ENCODE measurements around the gene SHISAL1.
"Not testable (repeated sequence)": the region's sequence is repeated elsewhere in the genome, so short reads cannot be mapped to it uniquely, and the experiment has no call there.

SHISAL1 gene

GRCh38 chr22:44328326-44328725 lies 15.6 kb upstream of the SHISAL1 start:
- no peak for DNase-seq (ENCODE audit: low spot score)

- DNase-seq (ENCODE audit: low spot score) = peak; percentile 45
These were observed 13.7 kb upstream of the SHISAL1 start for GRCh38 chr22:44326491-44326885.

- DNase-seq (ENCODE audit: low spot score) = peak; percentile 76
These were observed 13.2 kb upstream of the SHISAL1 start for GRCh38 chr22:44325718-44326490.

- not testable (repeated sequence) for DNase-seq (ENCODE audit: low spot score)
These were observed 10.5 kb upstream of the SHISAL1 start for GRCh38 chr22:44323140-44323790.

GRCh38 chr22:44319685-44320084 lies 6.9 kb upstream of the SHISAL1 start:
- no peak for DNase-seq (ENCODE audit: low spot score)

- DNase-seq (ENCODE audit: low spot score) = no peak
These were observed 6.0 kb upstream of the SHISAL1 start for GRCh38 chr22:44318751-44319150.

GRCh38 chr22:44317886-44318637 lies 5.3 kb upstream of the SHISAL1 start:
- DNase-seq (ENCODE audit: low spot score) = no peak

- DNase-seq (ENCODE audit: low spot score) = peak; percentile 27
These were observed 4.3 kb upstream of the SHISAL1 start for GRCh38 chr22:44317123-44317444.

GRCh38 chr22:44316393-44317122 lies 3.8 kb upstream of the SHISAL1 start:
- no peak for DNase-seq (ENCODE audit: low spot score)

GRCh38 chr22:44314425-44315067 lies 1.8 kb upstream of the SHISAL1 start:
- no peak for DNase-seq (ENCODE audit: low spot score)

GRCh38 chr22:44313385-44314006 lies 745 bp upstream of the SHISAL1 start:
- no peak for DNase-seq (ENCODE audit: low spot score)

GRCh38 chr22:44311855-44312170 lies 938 bp downstream of the SHISAL1 start:
- peak; percentile 87 for DNase-seq (ENCODE audit: low spot score)

GRCh38 chr22:44311104-44311854 lies 1.5 kb downstream of the SHISAL1 start:
- DNase-seq (ENCODE audit: low spot score) = no peak

GRCh38 chr22:44309647-44310046 lies 3.1 kb downstream of the SHISAL1 start:
- DNase-seq (ENCODE audit: low spot score) = no peak

GRCh38 chr22:44309137-44309536 lies 3.6 kb downstream of the SHISAL1 start:
- peak; percentile 96 for DNase-seq (ENCODE audit: low spot score)

- DNase-seq (ENCODE audit: low spot score) = no peak
These were observed 5.1 kb downstream of the SHISAL1 start for GRCh38 chr22:44307509-44308169.

GRCh38 chr22:44305888-44306287 lies 6.9 kb downstream of the SHISAL1 start:
- peak; percentile 37 for DNase-seq (ENCODE audit: low spot score)

- no peak for DNase-seq (ENCODE audit: low spot score)
These were observed 7.3 kb downstream of the SHISAL1 start for GRCh38 chr22:44305455-44305854.

GRCh38 chr22:44304911-44305310 lies 7.8 kb downstream of the SHISAL1 start:
- no peak for DNase-seq (ENCODE audit: low spot score)

- DNase-seq (ENCODE audit: low spot score) = peak; percentile 68
These were observed 8.4 kb downstream of the SHISAL1 start for GRCh38 chr22:44304354-44304753.

Measured in GM03348 (cell line).